Calu3 (cell line): ENCODE data around the gene ATP1A2. TPM values are rescaled to one million over a fixed set of nuclear protein-coding genes. Genes with fewer than 3 reads are reported as not detected.

Experiments
- BruUV-seq: library from RNA; stranded (reverse); fragments of 400-500 nt; replicated peaks from 2 replicates; lab custom pipeline; 2021; lab: Mats Ljungman, UMichigan
- CTCF ChIA-PET: fragments of 300-600 bp; sonication (Branson Sonifier 250); formaldehyde crosslinking; loops from one replicate; lab custom pipeline; 2022; ENCODE audit warnings: antibody characterized with exemption; lab: Charles Lee
- DNase-seq: peaks from one replicate; pipeline ENCODE4 v3.0.0; 2022
- H3K27ac Mint-ChIP-seq: one replicate; pipeline ENCODE4 v1.8.0; 2022; ENCODE audit warnings: mixed read lengths; ENCODE audit not compliant: unreplicated experiment
- H3K27me3 Mint-ChIP-seq: one replicate; pipeline ENCODE4 v1.8.0; 2022; ENCODE audit warnings: mixed read lengths; ENCODE audit not compliant: unreplicated experiment
- H3K36me3 Mint-ChIP-seq: one replicate; pipeline ENCODE4 v1.8.0; 2022; ENCODE audit warnings: mild to moderate bottlenecking, moderate library complexity, mixed read lengths; ENCODE audit not compliant: insufficient read depth, unreplicated experiment
- H3K4me1 Mint-ChIP-seq: one replicate; pipeline ENCODE4 v1.8.0; 2022; ENCODE audit warnings: mild to moderate bottlenecking, low read depth, mixed read lengths; ENCODE audit not compliant: unreplicated experiment
- H3K4me3 Mint-ChIP-seq: one replicate; pipeline ENCODE4 v1.8.0; 2022; ENCODE audit warnings: mild to moderate bottlenecking, low read depth, moderate library complexity, mixed read lengths; ENCODE audit not compliant: unreplicated experiment
- H3K9me3 Mint-ChIP-seq: one replicate; pipeline ENCODE4 v1.8.0; 2022; ENCODE audit warnings: low read depth, mixed read lengths; ENCODE audit not compliant: unreplicated experiment
- intact Hi-C: fragments of 100-400 bp; cut with micrococcal nuclease; formaldehyde crosslinking; loops from one replicate; pipeline ENCODE4 v1.10.0; 2022; ENCODE audit not compliant: unreplicated experiment
- total RNA-seq: library from RNA; stranded (reverse); gene quantifications from 2 replicates; pipeline ENCODE4 v1.2.3, GENCODE V29; 2022
- TF ChIP-seq, protein P1 (sequence below): fragments of 200-600 bp; IDR thresholded peaks from one replicate; pipeline ENCODE4 v1.8.0; 2022; ENCODE audit warnings: antibody characterized with exemption; ENCODE audit not compliant: unreplicated experiment

ATP1A2 gene
- total RNA-seq, 1 experiment from 2014 or later, result not detected

DNA sequence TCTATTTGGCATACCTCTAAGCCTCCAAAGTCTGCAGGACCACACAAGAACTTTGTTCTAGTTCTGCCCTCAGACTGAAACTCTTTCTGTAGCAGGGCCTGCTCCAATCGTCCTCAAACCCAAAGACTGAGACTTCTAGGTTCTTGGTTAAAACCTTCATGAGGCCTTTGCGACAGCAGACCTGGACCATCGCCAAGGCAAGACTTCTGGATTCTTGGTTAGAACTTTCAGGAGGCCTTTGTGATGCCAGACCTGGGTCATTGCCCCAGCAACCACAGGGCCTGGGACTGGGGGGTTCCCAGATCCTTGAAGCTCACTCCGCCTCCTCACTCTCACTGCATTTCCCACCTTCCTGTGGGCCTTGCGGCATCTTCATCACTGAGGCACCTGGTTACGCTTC lies 35.7 kb downstream of the ATP1A2 start, which contains the start of gene ATP1A4:
ATP1A4 (plus strand) TSS at position 301 of the 400 bp plus-strand sequence. CDS start 438 bp downstream, outside the sequence.
- CTCF ChIA-PET, result no interaction called here
- intact Hi-C loops, result no loop called here

DNA sequence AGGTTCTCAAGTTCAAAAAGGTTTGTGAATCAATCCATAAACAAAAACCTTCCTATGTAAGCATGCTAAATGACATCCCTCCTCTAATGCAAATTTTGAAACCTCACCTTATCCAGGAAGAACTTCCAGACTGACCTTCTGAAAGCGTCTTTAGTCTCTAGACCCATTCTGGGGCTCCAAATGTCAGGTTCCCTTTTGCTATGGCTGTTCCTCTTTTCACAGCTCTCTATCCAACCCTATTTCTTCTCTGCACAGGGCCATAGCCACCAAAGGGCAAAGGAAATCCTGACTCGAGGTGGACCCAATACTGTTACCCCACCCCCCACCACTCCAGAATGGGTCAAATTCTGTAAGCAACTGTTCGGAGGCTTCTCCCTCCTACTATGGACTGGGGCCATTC lies 39.2 kb downstream of the ATP1A2 start:
- no peaks in the 10 kb centered on the region for H3K36me3 Mint-ChIP-seq
- CTCF ChIA-PET, result no interaction called here
- intact Hi-C loops, result no loop called here
- no peak overlapping the region for H3K27ac Mint-ChIP-seq
- TF ChIP-seq, protein P1, sequence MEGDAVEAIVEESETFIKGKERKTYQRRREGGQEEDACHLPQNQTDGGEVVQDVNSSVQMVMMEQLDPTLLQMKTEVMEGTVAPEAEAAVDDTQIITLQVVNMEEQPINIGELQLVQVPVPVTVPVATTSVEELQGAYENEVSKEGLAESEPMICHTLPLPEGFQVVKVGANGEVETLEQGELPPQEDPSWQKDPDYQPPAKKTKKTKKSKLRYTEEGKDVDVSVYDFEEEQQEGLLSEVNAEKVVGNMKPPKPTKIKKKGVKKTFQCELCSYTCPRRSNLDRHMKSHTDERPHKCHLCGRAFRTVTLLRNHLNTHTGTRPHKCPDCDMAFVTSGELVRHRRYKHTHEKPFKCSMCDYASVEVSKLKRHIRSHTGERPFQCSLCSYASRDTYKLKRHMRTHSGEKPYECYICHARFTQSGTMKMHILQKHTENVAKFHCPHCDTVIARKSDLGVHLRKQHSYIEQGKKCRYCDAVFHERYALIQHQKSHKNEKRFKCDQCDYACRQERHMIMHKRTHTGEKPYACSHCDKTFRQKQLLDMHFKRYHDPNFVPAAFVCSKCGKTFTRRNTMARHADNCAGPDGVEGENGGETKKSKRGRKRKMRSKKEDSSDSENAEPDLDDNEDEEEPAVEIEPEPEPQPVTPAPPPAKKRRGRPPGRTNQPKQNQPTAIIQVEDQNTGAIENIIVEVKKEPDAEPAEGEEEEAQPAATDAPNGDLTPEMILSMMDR, result no peak
- DNase-seq, result no peak
- no TSS peak for BruUV-seq
- H3K27me3 Mint-ChIP-seq, result peaks cover 45% of the 10 kb centered on the region
- H3K9me3 Mint-ChIP-seq, result no peaks in the 10 kb centered on the region
- H3K4me3 Mint-ChIP-seq, result no peak overlapping the region
- no peaks in the 10 kb centered on the region for H3K4me1 Mint-ChIP-seq

More for the DNA sequence above, 35.7 kb downstream of the ATP1A2 start, which contains the start of gene ATP1A4:
- TF ChIP-seq, protein P1, result no peak
- H3K4me3 Mint-ChIP-seq, result no peak within 1 kb of the TSS
- no peak for DNase-seq
- H3K36me3 Mint-ChIP-seq, result no peaks in the 10 kb centered on the region
- BruUV-seq, result no TSS peak
- no peak within 1 kb of the TSS for H3K27ac Mint-ChIP-seq
- H3K4me1 Mint-ChIP-seq, result no peaks in the 10 kb centered on the region
- H3K9me3 Mint-ChIP-seq, result no peaks in the 10 kb centered on the region
- peaks cover 27% of the 10 kb centered on the region for H3K27me3 Mint-ChIP-seq

DNA sequence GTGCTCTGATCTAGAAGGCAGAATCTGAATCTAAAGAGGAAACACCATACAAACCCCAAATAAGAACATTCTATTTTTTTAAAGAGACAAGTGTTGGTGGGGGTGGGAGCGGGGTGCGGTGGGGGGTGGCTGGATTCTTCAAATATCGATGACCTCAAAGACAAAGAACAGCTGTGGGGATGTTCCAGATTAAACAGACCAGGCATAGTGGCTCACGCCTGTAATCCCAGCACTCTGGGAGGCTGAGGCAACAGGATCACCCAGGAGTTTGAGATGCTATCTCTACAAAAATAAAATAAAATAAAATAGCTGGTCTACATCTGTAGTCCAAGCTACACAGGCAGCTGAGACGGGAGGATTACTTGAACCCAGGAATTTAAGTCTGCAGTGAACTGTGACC lies 40.8 kb downstream of the ATP1A2 start:
- no peaks in the 10 kb centered on the region for H3K4me1 Mint-ChIP-seq
- intact Hi-C loops, result no loop called here
- BruUV-seq, result no TSS peak
- no peak overlapping the region for H3K27ac Mint-ChIP-seq
- TF ChIP-seq, protein P1, result no peak
- H3K36me3 Mint-ChIP-seq, result no peaks in the 10 kb centered on the region
- CTCF ChIA-PET, result interaction anchor here (0.6 kb wide), 1 partner anchor 12 kb away, joined by 4 read pairs; no protein-coding TSS in a partner anchor
- H3K27me3 Mint-ChIP-seq, result peaks cover 44% of the 10 kb centered on the region
- no peaks in the 10 kb centered on the region for H3K9me3 Mint-ChIP-seq
- no peak for DNase-seq
- H3K4me3 Mint-ChIP-seq, result no peak overlapping the region

DNA sequence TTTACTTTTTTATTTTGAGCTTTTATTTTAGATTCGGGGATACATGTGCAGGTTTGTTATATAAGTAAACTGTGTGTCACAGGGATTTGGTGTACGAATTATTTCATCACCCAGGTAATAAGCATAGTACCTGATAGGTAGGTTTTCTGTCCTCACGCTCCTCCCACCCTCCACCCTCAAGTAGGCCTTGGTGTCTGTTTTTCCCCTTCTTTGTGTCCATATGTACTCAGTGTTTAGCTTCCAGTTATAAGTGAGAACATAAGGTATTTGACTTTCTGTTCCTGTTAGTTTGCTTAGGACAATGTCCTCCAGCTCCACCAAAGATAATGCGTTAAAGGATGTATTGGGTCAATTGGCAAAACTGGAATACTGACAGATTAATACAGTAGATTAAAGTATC lies 41.6 kb downstream of the ATP1A2 start:
- no peak for DNase-seq
- no TSS peak for BruUV-seq
- H3K4me3 Mint-ChIP-seq, result no peak overlapping the region
- no peaks in the 10 kb centered on the region for H3K9me3 Mint-ChIP-seq
- H3K27me3 Mint-ChIP-seq, result peaks cover 48% of the 10 kb centered on the region
- CTCF ChIA-PET, result no interaction called here
- H3K36me3 Mint-ChIP-seq, result no peaks in the 10 kb centered on the region
- no peaks in the 10 kb centered on the region for H3K4me1 Mint-ChIP-seq
- intact Hi-C loops, result no loop called here
- H3K27ac Mint-ChIP-seq, result no peak overlapping the region
- TF ChIP-seq, protein P1, result no peak
